H1 (cell line): ENCODE data around the gene RNASE3.
"Not testable (repeated sequence)": the region's sequence is repeated elsewhere in the genome, so short reads cannot be mapped to it uniquely, and the experiment has no call there.

Experiments
- BCL11A ChIP-seq, 2 experiments: IDR thresholded peaks; one replicate each; pipeline ENCODE4 v1.6.1; 2011; ENCODE audit warnings: low read depth in 2 of 2, low read length in 2 of 2, mild to moderate bottlenecking in 2 of 2
- CEBPB ChIP-seq: IDR thresholded peaks from 2 replicates; pipeline ENCODE4 v1.6.1; 2012; ENCODE audit warnings: low read depth, low read length
- CHD2 ChIP-seq: IDR thresholded peaks from 2 replicates; pipeline ENCODE4 v1.6.1; 2012; ENCODE audit warnings: low read length, improper control_type of control experiment
- EP300 ChIP-seq, 2 experiments: IDR thresholded peaks; 1 replicate in 1 of 2; 2 replicates in 1 of 2; pipeline ENCODE4 v1.6.1; 2011 to 2012; ENCODE audit warnings: low read depth in 2 of 2, low read length in 2 of 2, mild to moderate bottlenecking in 2 of 2, borderline replicate concordance in 1 of 2, inconsistent platforms in 1 of 2, moderate library complexity in 1 of 2
- EZH2 ChIP-seq: fragments of 200-600 bp; sonication (generic); IDR thresholded peaks from 2 replicates; pipeline ENCODE4 v1.7.1; 2012; ENCODE audit warnings: low read depth, mild to moderate bottlenecking, moderate library complexity, low read length, inconsistent platforms; ENCODE audit not compliant: severe bottlenecking
- GABPA ChIP-seq: IDR thresholded peaks from 2 replicates; pipeline ENCODE4 v1.6.1; 2011; ENCODE audit warnings: mild to moderate bottlenecking, low read length, moderate library complexity, borderline replicate concordance; ENCODE audit not compliant: insufficient read depth
- JUND ChIP-seq: IDR thresholded peaks from 2 replicates; pipeline ENCODE4 v1.6.1; 2011; ENCODE audit warnings: mild to moderate bottlenecking, improper control_type of control experiment, low read length
- POLR2A ChIP-seq, 2 experiments: IDR thresholded peaks; 1 replicate in 1 of 2; 2 replicates in 1 of 2; pipeline ENCODE4 v1.6.1; 2011; ENCODE audit warnings: low read depth in 2 of 2, low read length in 2 of 2, mild to moderate bottlenecking in 2 of 2; ENCODE audit errors: control extremely low read depth in 1 of 2
- SUZ12 ChIP-seq: fragments of 200-600 bp; sonication (generic); IDR thresholded peaks from 2 replicates; pipeline ENCODE4 v1.6.1; 2012; ENCODE audit warnings: mild to moderate bottlenecking, inconsistent platforms, low read length, moderate library complexity, mixed read lengths
- TCF12 ChIP-seq: IDR thresholded peaks from 2 replicates; pipeline ENCODE4 v1.6.1; 2011; ENCODE audit warnings: low read depth, mild to moderate bottlenecking, low read length
- ZNF274 ChIP-seq: IDR thresholded peaks from 2 replicates; pipeline ENCODE4 v1.7.0; 2012; ENCODE audit warnings: low read length, borderline replicate concordance; ENCODE audit errors: extremely low read depth
- TF ChIP-seq, protein P1 (sequence below), 3 experiments: IDR thresholded peaks; 1 replicate in 2 of 3; 2 replicates in 1 of 3; pipeline versions ENCODE4 v1.5.1 to v1.6.1; 2011; ENCODE audit warnings: low read length in 3 of 3, mild to moderate bottlenecking in 3 of 3, inconsistent platforms in 2 of 3, low read depth in 1 of 3, moderate library complexity in 1 of 3; ENCODE audit not compliant: insufficient read depth in 1 of 3; ENCODE audit errors: control extremely low read depth in 1 of 3
- TF ChIP-seq, protein P2 (sequence below): IDR thresholded peaks from 2 replicates; pipeline ENCODE4 v1.6.1; 2012; ENCODE audit warnings: low read length, inconsistent platforms

DNA sequence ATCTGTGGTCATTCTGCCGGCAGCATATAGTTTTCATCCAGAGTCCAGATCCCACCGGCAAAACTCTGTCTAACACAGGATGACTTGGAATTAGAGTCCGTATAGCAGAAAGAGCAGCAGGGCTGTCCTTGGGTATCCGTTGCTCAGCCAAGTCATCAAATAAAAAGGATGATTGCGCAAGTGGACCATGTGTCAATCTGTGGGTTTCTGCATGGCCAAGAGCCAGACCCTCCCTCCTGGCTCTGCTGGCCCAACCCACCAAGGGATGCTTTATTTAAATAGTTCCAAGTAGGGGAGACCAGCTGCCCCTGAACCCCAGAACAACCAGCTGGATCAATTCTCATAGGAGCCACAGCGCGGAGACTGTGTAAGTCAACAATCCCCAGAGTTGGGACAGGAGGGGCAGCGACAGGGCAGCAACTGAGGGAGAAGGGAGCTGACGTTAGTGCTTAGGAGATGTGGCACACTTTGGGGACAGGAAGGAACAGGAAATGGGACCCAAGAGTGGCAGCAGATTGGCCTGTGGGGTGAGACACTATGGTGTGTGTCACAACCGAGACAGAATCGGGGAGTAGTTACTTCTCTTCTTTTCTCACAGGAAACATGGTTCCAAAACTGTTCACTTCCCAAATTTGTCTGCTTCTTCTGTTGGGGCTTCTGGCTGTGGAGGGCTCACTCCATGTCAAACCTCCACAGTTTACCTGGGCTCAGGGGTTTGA is 28.0 kb downstream of the RNASE3 start:
- TF ChIP-seq CEBPB, result peak; percentile 78; the same call in 1 of the 2 replicates
- TF ChIP-seq, protein P1, sequence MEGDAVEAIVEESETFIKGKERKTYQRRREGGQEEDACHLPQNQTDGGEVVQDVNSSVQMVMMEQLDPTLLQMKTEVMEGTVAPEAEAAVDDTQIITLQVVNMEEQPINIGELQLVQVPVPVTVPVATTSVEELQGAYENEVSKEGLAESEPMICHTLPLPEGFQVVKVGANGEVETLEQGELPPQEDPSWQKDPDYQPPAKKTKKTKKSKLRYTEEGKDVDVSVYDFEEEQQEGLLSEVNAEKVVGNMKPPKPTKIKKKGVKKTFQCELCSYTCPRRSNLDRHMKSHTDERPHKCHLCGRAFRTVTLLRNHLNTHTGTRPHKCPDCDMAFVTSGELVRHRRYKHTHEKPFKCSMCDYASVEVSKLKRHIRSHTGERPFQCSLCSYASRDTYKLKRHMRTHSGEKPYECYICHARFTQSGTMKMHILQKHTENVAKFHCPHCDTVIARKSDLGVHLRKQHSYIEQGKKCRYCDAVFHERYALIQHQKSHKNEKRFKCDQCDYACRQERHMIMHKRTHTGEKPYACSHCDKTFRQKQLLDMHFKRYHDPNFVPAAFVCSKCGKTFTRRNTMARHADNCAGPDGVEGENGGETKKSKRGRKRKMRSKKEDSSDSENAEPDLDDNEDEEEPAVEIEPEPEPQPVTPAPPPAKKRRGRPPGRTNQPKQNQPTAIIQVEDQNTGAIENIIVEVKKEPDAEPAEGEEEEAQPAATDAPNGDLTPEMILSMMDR (IDR thresholded peaks at IDR 0.05; ENCODE audit: control extremely low read depth in 1 of 3, insufficient read depth in 1 of 3, low read depth in 1 of 3, low read length in 3 of 3), result not testable (repeated sequence)
- TF ChIP-seq SUZ12; EZH2; TCF12; ZNF274; EP300 (IDR thresholded peaks at IDR 0.05; ENCODE audit: borderline replicate concordance in 1 of 2, low read depth in 2 of 2, low read length in 2 of 2); POLR2A (IDR thresholded peaks at IDR 0.05; ENCODE audit: control extremely low read depth in 1 of 2, low read depth in 2 of 2, low read length in 2 of 2); BCL11A (IDR thresholded peaks at IDR 0.05; ENCODE audit: low read depth in 2 of 2, low read length in 2 of 2); JUND; CHD2; GABPA: not testable (repeated sequence)
- TF ChIP-seq, protein P2, sequence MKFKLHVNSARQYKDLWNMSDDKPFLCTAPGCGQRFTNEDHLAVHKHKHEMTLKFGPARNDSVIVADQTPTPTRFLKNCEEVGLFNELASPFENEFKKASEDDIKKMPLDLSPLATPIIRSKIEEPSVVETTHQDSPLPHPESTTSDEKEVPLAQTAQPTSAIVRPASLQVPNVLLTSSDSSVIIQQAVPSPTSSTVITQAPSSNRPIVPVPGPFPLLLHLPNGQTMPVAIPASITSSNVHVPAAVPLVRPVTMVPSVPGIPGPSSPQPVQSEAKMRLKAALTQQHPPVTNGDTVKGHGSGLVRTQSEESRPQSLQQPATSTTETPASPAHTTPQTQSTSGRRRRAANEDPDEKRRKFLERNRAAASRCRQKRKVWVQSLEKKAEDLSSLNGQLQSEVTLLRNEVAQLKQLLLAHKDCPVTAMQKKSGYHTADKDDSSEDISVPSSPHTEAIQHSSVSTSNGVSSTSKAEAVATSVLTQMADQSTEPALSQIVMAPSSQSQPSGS, result not testable (repeated sequence)
